SKM-1 (cell line): ENCODE measurements around the gene CSF1.

Experiments
- DNase-seq: peaks from one replicate; lab custom pipeline; 2025; ENCODE audit not compliant: unreplicated experiment; lab: John Stamatoyannopoulos, UW

Gene CSF1

DNA sequence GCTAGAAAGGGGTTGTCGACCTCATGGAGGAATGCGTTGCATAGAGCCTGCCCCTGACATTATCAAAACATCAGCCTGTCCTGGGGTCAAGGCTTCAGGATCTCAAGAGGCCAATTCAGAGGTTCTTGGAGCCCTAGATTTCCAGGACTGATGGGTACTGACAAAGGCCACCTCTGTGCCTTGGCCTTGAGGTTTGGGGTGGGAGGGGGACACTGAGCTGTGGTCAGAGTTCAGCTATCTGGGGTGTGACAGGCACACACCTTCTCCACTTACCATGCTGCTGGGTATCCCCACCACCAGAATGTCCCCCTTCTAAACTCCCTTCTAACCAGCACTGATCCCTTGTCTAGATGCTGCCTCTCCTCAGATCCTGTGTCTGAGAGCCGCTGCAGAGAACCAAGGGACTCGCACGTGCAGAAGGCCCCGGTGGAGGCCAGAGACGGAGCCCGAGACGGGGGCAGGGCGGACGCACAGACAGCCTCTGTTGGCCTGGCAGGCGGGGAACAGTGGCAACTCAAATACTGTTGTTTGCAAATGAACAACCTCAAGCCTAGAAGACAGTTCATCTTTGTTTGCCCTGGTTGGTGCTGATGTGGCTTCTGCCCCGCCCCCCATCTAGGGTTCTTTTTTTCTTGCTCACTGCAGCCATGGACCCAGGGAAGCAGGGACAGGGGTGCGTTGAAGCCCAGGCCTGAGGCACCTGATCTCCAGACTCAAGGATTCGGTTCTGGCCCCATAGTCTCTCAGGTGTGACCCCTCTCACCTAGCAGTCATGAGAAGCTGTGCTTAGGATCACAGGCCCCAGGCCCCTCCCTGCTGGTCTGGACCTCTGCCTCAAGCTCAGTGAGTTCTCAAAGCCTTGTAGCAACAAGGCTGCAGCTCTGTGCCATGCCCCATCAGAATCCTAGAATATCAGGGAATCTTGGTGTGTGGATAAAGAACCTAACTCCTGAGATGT lies 28.1 kb upstream of the CSF1 start:
- DNase-seq, result no peak

DNA sequence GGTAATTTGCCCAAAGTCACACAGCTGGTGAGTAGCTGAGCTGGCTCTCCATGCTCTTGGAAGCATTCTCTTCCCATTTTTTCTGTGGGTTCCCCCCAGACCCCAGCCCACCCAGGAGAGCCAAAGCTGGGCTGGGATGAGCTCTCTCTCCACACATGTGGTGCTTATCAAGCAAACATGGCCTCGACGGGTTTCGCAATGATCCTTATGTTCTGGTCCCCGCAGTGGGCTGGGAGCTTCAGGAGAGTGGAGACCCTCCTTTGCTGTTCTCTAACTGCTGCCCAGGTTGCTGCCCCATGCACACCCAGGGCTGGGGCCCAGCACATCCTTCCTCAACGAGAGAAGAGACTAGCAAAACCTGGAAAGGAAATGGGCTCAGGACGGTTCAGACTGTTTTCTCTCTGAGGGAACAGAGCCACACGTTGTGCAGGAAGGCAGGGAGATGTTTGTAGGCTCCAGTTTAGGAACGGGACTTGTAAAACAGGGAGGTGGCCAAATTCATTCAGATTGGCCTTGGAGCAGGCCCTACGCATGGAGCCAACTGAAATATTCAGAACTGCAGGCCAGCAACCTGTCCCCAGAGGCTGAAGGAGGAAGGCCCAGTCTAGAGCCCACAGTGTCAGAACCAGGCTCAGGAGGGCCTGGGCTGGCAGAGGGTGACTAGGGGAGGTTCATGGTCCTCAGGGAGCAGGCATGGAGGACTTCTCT lies 27.2 kb upstream of the CSF1 start:
- no peak for DNase-seq

DNA sequence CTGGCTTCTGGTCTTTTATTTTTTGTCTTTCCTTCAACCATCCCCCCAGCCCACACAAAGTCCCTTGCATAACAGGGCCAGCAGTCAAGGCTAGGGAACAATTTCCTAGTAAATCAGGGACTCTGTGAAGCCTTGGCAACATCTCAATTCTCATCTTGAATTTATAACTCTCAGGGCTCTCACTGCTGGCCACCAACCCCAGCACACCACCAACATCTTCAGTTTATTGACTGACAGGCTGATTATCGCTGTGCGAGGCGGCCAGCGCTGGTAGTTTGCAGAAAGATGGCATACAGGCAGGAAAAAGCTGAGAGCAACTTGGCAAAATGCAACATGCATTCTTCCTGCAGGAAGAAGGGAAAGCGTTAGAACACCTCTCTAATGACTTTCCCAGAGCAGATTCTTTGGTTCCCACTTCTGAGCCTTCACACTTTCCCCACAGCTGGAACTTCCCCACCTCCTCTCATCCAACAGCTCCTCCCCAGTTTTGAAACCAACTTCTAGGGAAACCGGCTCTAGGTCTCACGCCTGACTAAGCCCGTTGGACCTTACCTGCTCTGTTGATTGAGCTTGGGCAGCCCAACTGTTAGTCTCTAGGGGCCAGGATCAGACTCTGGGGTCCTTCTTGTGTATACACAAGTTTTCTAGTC lies 26.3 kb upstream of the CSF1 start:
- DNase-seq, result no peak

DNA sequence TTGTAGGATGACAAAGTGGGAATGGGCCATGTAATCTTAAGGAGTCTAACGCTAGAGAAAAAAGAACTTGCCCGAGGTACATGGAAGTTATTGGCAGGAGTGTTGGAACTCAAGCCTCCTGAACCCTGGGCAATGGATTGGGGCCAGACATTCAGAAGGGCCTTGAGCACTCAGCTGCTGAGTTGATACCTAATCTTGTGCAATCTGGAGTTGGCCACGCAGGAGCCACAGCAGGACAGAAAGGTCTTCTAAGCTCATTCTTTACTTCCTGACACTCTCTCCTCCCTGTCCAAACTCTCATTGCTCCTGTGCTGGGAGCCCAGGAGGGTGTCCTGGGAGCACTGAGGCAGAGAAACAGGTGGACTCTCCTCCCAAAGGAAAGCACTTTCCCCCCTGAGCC lies 25.1 kb upstream of the CSF1 start:
- DNase-seq, result no peak

DNA sequence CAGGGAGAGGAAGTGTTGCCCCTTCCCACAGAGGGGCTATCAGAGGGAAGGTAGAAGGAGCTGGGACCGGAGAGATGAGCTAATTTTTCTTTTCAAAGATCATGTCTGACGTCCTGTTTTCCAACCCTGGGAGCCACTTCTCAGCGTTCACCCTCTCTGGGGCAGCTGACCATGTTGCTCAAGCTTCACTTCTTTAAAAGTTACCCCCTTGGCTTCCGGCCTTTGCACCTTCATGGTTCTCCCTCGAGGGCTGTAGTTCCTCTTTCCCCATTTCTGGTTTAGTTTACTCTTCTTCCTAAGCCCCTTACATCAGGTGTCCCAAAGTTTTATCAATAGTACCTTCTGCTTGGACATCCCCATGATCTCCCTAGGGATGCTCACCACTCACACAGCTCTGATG lies 23.8 kb upstream of the CSF1 start:
- DNase-seq, result peak; percentile 92

DNA sequence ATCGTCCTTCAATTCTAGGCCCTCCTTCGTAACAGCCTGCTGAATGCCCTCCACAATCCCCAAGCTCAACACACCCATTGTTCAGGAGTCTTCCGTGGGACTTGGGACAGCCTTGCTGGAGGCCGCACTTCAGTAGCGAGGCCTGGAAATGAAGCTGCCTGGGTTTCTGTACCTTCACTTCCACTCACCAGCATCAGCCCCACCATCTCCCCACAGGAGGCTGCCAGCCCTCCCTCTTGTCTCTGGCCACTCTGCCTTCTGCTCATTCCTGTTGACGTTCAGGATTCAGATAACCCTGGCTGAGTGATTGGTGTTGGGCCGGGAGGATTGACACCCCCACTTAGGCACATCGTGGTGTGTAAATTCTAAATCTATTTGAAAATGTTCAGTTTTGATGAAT lies 23.4 kb upstream of the CSF1 start:
- no peak for DNase-seq

DNA sequence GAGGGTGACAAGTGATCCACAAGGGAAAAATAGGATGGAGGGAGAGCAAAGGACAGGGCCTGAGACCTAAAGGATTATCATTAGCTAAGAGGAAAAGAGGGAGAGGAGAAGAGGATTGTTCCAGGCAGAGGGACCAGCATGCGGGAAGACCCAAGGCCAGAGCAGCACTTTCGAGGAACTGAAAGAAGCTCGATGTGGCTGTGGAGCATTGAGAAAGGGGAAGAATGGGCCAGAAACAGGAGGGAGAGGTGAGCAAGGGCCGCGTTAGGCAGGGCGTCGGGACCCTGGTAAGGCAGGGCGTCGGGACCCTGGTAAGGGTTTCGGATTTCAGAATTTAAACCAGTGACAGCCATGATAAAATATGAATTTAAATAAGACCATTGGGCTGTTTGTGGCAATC lies 22.8 kb upstream of the CSF1 start:
- DNase-seq, result peak; percentile 42

DNA sequence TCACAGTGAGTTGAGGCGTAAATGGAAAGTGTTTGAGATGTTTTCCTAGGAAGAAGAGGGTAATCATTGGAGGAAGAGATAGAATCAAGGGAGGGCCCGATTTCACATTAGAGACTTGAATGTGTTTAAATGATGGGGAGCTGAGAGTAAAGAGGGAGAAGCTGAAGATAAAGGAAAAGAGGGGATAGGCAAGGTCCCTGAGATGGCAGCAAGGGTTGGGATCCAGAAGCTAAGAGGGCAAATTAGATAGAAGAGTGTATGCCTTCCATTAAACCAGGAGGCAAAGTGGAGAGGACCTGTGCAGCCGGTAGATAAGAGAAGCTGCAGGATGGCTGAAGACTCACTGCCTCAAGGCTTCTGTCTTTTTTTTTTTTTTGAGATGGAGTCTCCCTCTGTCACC lies 21.6 kb upstream of the CSF1 start:
- no peak for DNase-seq

DNA sequence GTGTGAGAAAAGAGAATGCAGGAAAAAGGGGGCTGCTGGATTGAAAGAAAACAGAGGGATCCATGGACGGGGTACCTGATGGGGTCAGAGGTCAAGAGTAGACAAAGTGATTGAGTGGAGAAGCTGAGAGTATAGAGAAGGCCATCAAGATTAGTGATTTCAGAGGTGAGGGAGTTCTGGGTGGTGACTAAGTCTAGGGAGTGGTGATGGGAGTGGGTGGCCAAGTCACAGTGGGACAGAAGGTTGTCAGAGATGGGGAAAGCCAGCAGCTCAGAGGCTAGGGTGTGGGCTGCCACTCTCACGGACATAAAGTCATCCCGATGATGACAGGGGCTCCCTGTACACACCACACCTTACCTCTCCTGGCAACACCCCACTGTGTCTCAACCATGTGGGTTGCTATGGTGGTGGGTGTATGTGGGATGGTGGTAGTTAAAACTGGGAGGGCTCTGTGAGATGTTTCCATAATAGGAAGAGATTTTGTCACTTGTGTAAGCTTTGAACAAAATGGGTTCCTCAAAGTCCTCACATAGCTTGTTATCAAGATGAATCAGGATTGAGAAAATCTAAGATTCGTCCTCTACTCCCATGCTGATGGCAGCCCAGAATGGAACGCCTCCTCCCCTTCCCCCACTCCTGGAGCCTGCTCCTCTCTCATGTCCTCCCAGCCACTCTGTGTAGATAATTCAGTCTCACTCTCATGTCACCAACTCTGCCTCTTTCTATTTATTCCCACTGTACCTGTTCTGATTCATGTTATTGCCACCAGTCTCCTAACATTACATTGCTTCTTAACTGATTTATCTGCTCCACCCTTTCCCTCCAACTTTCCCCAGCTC lies 20.3 kb upstream of the CSF1 start:
- DNase-seq, result no peak

DNA sequence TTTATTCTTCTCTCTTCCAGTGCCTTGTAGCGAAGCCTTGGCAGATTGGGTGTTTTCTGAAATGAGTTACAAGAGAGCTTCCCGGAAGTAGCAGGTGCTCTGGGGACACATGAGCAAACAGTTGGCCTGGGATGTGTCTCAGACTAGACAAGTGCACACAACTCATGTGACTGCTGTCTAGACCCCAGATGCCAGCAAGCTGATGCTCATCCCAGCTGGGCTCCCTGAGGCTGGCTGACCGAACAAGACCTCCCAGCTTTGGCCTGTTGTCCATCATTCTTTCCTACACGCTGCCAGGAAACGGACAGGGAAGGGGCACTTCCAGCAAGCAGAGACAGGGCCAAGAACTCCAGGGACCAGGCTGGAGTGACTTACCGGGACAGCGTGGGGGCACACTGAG lies 18.7 kb upstream of the CSF1 start:
- no peak for DNase-seq

DNA sequence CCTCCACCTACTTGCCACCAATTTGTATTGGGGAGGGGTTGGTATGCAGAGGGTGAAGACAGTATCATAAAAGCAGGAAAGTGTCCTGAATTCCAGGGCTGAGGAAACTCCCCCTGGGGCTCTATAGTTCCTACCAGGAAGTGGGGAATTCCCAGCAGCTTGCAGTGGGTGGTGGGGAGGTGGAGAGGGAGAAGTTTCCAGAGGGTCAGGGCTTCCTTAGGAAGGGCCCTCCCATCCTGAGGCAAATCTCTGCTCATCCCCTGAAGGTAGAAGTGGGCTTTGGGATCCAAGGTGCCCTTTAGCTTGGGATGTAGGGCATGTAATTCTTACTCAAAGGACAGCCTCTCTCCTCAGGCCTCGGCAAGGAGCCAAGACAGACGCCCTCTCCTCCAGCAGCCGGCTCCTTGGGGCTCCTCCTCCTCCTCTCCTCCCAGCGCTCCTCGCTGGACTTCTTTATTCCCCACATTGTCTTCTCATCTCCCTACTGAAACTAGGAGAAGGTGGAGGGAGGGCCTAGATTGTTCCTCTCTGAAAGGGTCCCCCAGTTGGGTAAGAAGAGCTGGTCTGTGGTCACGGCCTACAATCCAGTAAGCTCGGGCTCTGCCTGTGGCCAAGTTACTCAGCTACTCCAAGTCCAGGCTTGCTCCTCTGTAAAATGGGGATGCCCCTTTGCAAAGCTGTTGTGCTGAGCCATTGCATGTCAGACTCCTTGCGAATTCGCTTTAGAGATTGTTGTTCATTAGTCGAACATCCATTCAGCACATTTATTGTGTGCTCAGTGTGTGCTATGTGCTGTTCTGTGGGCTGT lies 17.9 kb upstream of the CSF1 start:
- no peak for DNase-seq

DNA sequence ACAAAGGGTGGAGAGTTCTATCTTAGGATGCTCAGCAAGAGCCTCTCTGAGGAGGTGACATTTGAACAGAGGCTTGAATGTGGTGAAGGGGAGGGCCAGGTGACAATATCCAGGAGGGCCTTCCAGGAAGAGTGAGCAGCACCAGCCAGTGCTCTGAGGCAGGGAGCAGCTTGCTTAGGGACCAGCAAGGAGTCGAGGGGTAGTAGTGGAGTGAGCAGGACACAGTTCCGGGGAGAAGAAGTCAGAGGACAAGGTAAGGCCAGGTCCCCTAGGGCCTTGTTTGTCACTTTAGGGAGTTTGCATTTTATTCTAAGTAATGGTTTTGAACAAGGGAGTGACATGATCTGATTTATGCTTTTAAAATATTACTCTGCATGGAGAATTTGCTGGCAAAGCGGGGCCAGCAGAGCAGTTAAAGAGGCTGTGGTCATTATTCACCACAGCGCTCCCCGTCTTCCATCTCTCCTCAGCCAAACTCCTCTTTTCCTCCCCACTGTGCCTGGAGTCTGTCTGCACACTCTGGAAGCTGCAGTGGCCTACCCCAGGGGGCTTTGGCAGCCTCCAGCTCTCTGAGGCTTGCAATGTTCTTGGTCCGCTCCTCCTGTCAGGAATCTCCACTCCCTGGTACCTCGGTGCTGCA lies 17.0 kb upstream of the CSF1 start:
- DNase-seq, result no peak

DNA sequence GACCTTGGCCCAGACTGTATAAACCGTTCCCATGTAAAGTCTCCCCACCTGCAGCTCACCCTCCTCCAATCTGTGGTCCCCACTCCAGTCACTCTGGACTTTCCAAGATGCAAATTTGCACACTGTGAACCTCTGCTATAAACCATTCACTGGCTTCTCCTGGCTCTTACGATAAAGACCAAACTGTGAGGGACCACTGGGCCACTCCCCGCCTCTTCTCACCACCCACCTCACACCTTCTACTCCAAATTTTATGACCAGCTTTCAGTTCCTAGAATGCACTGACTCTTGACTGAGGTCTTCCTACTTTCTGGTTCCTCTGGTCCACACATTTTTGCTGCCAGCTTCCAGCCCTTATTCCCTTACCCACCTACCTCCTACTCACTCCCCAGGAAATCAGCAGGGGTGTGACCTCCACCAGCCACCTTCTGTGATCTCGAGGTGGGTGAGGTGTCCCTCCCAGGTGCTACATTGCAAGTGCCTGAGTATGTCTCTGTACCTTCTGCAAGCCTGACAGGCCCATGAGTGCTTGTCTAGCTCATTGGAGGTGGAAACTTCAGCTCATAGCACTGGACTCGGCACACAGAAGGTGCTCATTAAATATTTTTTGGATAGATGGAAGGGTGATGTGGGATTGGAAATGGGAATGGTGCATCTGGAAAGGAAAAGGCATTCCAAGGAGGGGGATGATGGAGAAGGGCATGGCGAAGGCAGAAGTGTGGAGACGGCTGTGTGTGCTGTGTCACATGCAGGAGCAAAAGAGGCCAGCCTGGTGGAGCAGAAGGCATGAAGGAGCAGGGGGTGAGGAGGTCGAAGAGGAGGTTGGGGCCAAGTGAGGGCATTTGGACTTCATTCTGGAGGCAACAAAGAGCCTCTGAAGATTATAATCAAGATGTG lies 15.6 kb upstream of the CSF1 start:
- no peak for DNase-seq

DNA sequence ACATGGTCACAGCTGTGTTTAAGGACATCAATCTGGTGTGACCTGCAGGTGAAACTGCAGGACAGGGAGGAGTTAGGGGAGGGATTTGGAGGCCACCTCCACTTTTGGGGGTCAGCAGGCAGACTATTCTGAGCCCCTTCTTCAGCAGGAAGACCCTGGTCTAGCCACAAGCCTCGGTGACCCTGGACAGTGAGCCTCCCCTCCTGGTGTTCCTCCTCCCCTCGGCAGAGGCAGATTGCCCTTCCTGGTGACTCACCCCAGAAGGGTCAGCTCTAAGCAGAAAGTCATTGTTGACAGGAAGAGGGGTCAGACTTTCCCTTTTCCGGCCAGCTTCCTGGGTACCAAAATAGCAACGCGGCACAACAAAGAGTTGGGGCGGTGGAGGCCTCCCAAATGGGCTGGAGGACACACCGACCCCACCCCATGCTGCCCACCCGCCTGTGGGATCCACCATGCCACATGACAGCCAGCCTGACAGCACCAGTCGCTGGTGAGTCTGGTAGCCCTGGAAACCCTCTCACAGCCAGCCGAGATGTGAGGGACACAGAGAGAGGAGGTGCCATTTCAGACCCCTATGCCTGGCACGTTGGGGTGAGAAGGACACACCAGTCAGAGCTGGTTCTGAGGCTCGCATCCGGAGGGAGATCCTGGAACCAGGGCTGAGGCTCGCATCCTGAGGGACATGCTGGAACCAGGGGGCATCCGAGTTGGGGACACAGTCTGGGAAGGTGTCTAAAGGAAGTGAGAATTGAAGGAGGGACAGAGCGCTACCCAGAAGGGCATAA lies 14.7 kb upstream of the CSF1 start:
- DNase-seq, result peak; percentile 28

DNA sequence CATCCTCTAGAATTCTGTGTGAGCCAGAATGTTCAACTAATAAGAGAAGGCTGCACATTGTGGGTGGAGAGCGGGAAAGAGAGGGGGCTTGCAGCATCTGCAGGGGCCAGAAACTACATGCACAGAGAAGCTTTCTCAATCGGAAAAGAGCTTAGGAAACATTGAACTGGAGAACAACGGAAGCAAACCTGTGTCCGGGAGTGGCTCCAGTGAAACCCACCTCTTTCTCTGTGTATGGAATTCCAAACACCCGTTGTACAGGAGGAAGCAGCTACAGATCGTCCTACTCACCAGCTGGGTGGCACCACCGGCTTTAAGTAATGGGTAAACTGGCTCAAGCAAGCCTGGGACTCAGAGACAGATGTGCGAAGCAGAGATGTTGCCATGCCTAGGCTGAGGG lies 14.0 kb upstream of the CSF1 start:
- DNase-seq, result no peak

DNA sequence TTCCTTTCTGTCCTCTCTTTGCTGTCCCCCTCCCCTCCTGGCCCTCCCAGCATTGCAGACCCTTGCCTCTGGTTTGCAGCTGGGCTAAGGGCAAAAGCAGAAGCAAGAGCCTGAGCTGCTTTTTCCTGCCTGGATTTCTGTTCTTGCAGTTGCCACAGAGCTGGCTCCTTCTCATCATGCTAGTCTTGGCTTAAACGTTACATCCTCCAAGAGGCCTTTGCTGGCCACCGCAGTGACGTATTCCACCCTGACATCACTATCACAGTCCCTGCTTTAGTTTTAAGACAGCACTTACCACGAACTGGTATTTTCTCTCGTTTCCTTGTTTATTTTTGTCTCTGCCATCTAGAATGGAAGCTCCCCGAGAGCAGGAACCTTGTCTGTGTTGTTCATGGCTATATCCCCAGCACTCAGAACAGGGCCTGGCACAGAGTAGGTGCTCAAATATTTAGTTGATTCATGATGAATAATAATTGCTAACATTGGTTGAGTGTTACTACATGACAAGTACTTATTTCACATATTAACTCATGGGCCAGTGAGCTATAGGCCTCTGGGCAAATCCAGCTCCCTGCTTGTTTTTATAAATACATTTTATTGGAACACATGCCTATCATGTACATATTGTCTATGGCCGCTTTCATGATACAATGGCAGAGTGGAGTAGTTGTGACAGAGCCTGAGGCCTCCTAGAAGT lies 13.2 kb upstream of the CSF1 start:
- DNase-seq, result no peak

DNA sequence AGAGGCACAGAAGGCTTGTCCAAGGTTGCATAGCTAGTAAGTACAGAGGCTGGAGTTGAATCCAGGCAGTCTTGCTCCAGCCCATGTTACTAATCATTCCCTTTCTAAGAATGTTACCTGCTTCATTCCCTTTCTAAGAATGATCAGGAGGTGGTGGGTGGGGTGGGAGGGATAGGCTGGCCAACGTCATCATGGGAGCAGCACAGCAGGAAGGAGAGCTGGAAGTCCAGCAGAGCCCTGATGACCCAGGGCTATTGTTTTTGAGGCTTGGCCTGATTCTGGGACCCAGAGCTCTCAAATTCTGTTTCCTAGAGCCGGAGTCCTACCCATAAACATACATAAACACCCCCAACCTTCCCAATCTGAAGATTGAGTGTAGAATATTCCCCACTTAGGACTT lies 11.8 kb upstream of the CSF1 start:
- DNase-seq, result no peak
